Smooth muscle cell (in vitro differentiated cells): ENCODE results near the gene CST6. TPM values are rescaled to one million over a fixed set of nuclear protein-coding genes. Genes with fewer than 3 reads are reported as not detected.

ENCODE experiments used
- DNase-seq: peaks from one replicate; lab custom pipeline; 2025; ENCODE audit not compliant: unreplicated experiment; lab: John Stamatoyannopoulos, UW
- H2AFZ ChIP-seq: fragments of 200-600 bp; sonication (generic); 2 replicates; pipeline ENCODE4 v1.6.0; 2016; ENCODE audit warnings: antibody characterized with exemption, low read depth, mild to moderate bottlenecking
- H3F3A ChIP-seq: fragments of 200-600 bp; sonication (generic); 2 replicates; pipeline ENCODE4 v1.6.0; 2017; ENCODE audit warnings: antibody characterized with exemption, low read depth
- H3K27ac ChIP-seq: fragments of 200-600 bp; sonication (generic); 2 replicates; pipeline ENCODE4 v1.5.1; 2016; ENCODE audit warnings: low read depth, mild to moderate bottlenecking
- H3K27me3 ChIP-seq: fragments of 200-600 bp; sonication (generic); 2 replicates; pipeline ENCODE4 v1.6.1; 2016; ENCODE audit warnings: low read depth, mild to moderate bottlenecking
- H3K36me3 ChIP-seq: fragments of 200-600 bp; sonication (generic); 2 replicates; pipeline ENCODE4 v1.5.1; 2016; ENCODE audit warnings: low read depth
- H3K4me1 ChIP-seq: fragments of 200-600 bp; sonication (generic); 2 replicates; pipeline ENCODE4 v1.5.1; 2016; ENCODE audit warnings: low read depth
- H3K4me2 ChIP-seq: fragments of 200-600 bp; sonication (generic); 2 replicates; pipeline ENCODE4 v1.6.0; 2016; ENCODE audit warnings: mild to moderate bottlenecking
- H3K4me3 ChIP-seq: fragments of 200-600 bp; sonication (generic); 2 replicates; pipeline ENCODE4 v1.5.1; 2016; ENCODE audit warnings: mild to moderate bottlenecking
- H3K79me2 ChIP-seq: fragments of 200-600 bp; sonication (generic); 2 replicates; pipeline ENCODE4 v1.6.0; 2016; ENCODE audit warnings: low read depth, mild to moderate bottlenecking
- H3K9ac ChIP-seq: fragments of 200-600 bp; sonication (generic); 2 replicates; pipeline ENCODE4 v1.6.0; 2016; ENCODE audit warnings: low read depth
- H3K9me3 ChIP-seq: fragments of 200-600 bp; sonication (generic); replicated peaks from 2 replicates; pipeline ENCODE4 v1.5.1; 2016; ENCODE audit warnings: low read depth
- H4K20me1 ChIP-seq: fragments of 200-600 bp; sonication (generic); 2 replicates; pipeline ENCODE4 v1.6.0; 2016; ENCODE audit warnings: low read depth
- WGBS: methylation state at CpG from one replicate; pipeline ENCODE4 v1.1.7; 2016; ENCODE audit warnings: low lambda C conversion rate; 5-methylcytosine and 5-hydroxymethylcytosine counted together
- polyA plus RNA-seq: library from polyadenylated mRNA; unstranded; fragments of >200 nt; fragmentation: Nextera tagmentation; extraction: Ambion mirVana; gene quantifications from 2 replicates; pipeline ENCODE4 v1.2.1, GENCODE V29; 2016
- total RNA-seq: library from RNA; depleted of rRNA; stranded (reverse); fragments of >200 nt; gene quantifications from 2 replicates; pipeline ENCODE4 v1.2.3, GENCODE V29; 2014
- TF ChIP-seq, protein P1 (sequence below): fragments of 200-600 bp; sonication (generic); IDR thresholded peaks from 2 replicates; pipeline ENCODE4 v1.5.1; 2017; ENCODE audit warnings: borderline replicate concordance, mild to moderate bottlenecking, antibody characterized with exemption; ENCODE audit not compliant: insufficient read depth, poor library complexity, severe bottlenecking

Gene CST6
- total and polyA plus RNA-seq, 2 experiments from 2014 or later = 37.6 to 97.0 TPM

- Histone ChIP-seq H3K79me2 (no peaks in the 10 kb centered on the region), H4K20me1 (no peaks in the 10 kb centered on the region), H3K9me3 (no peaks in the 10 kb centered on the region), H3K27ac (no peak overlapping the region), H2AFZ (no peak overlapping the region), H3K36me3 (no peaks in the 10 kb centered on the region), H3K4me2 (no peak overlapping the region), H3K4me3 (no peak overlapping the region), H3K27me3 (no peaks in the 10 kb centered on the region), H3F3A (no peaks in the 10 kb centered on the region), H3K9ac (no peak overlapping the region), H3K4me1 (no peaks in the 10 kb centered on the region)
- DNase-seq = no peak
- TF ChIP-seq, protein P1, sequence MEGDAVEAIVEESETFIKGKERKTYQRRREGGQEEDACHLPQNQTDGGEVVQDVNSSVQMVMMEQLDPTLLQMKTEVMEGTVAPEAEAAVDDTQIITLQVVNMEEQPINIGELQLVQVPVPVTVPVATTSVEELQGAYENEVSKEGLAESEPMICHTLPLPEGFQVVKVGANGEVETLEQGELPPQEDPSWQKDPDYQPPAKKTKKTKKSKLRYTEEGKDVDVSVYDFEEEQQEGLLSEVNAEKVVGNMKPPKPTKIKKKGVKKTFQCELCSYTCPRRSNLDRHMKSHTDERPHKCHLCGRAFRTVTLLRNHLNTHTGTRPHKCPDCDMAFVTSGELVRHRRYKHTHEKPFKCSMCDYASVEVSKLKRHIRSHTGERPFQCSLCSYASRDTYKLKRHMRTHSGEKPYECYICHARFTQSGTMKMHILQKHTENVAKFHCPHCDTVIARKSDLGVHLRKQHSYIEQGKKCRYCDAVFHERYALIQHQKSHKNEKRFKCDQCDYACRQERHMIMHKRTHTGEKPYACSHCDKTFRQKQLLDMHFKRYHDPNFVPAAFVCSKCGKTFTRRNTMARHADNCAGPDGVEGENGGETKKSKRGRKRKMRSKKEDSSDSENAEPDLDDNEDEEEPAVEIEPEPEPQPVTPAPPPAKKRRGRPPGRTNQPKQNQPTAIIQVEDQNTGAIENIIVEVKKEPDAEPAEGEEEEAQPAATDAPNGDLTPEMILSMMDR = no peak
- WGBS = 96% methylated on average over 78 of the region's 81 CpGs
These were observed 30.6 kb downstream of the CST6 start for GRCh38 chr11:66042227-66042995.

- 98% methylated on average over 69 of the region's 88 CpGs for WGBS
- TF ChIP-seq, protein P1 = no peak
- no peak for DNase-seq
These were observed 31.4 kb downstream of the CST6 start for GRCh38 chr11:66042996-66043906.

GRCh38 chr11:66044757-66045156, 32.9 kb downstream of the CST6 start:
- 89% methylated on average over 6 of the region's 6 CpGs for WGBS
- no peaks in the 10 kb centered on the region for H3F3A ChIP-seq
- H3K36me3 ChIP-seq = no peaks in the 10 kb centered on the region
- H3K27ac ChIP-seq = no peak overlapping the region
- TF ChIP-seq, protein P1 = no peak
- H3K4me3 ChIP-seq = no peak overlapping the region
- no peak overlapping the region for H3K9ac ChIP-seq
- no peaks in the 10 kb centered on the region for H4K20me1 ChIP-seq
- no peaks in the 10 kb centered on the region for H3K9me3 ChIP-seq
- H3K4me2 ChIP-seq = no peak overlapping the region
- no peak overlapping the region for H2AFZ ChIP-seq
- H3K27me3 ChIP-seq = peaks cover 3% of the 10 kb centered on the region
- H3K79me2 ChIP-seq = no peaks in the 10 kb centered on the region
- DNase-seq = no peak
- no peaks in the 10 kb centered on the region for H3K4me1 ChIP-seq

More at GRCh38 chr11:66042996-66043906, 31.4 kb downstream of the CST6 start:
- Histone ChIP-seq H4K20me1 (no peaks in the 10 kb centered on the region), H3K9me3 (no peaks in the 10 kb centered on the region), H3K9ac (no peak overlapping the region), H3K79me2 (no peaks in the 10 kb centered on the region), H3K4me2 (no peak overlapping the region), H3K4me3 (no peak overlapping the region), H3K27me3 (no peaks in the 10 kb centered on the region), H3F3A (no peaks in the 10 kb centered on the region), H3K27ac (no peak overlapping the region), H3K4me1 (no peaks in the 10 kb centered on the region), H3K36me3 (no peaks in the 10 kb centered on the region), H2AFZ (no peak overlapping the region)
